Vagina (tissue), 2 donors: ENCODE results near the gene ZNF37A.

Experiments
- POLR2A ChIP-seq, 2 donors: fragments of 450-650 bp; IDR thresholded peaks; one replicate each; pipeline ENCODE4 v1.6.1; 2017; ENCODE audit warnings: antibody characterized with exemption in 2 of 2, mild to moderate bottlenecking in 2 of 2, moderate library complexity in 2 of 2
- POLR2AphosphoS5 ChIP-seq, 2 donors: sonication (generic); formaldehyde crosslinking; IDR thresholded peaks; one replicate each; pipeline ENCODE4 v1.9.0; 2017; ENCODE audit warnings: antibody characterized with exemption in 2 of 2, mild to moderate bottlenecking in 2 of 2, low read depth in 1 of 2; ENCODE audit not compliant: insufficient read depth in 1 of 2
- TF ChIP-seq, protein P1 (sequence below), 3 experiments: fragments of 450-650 bp in 2 of 3; fragments of 200-600 bp in 1 of 3; sonication (generic) in 1 of 3; IDR thresholded peaks; one replicate each; pipeline ENCODE4 v1.5.1; 2017 to 2019; ENCODE audit warnings: antibody characterized with exemption in 3 of 3, mild to moderate bottlenecking in 2 of 3, moderate library complexity in 2 of 3

DNA sequence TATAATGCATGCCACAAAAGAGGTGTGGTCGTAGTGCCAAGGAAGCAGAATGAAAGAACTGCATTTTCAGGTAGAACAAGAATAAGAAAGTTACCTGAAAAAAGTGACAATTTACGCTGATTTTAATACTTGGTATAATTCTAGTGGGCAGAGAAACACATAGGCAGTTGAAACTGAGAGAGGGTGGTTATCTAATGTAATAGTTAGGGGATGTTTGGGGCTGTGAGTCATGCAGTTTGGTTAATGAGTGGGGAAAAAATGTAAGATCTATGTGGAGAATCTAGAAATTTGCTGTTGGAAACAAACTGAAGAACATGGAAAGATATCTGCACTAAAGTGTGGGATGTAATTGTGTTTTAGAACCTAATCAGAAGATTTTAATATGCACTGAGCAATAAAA, 33.7 kb downstream of the ZNF37A start:
- TF ChIP-seq, protein P1, sequence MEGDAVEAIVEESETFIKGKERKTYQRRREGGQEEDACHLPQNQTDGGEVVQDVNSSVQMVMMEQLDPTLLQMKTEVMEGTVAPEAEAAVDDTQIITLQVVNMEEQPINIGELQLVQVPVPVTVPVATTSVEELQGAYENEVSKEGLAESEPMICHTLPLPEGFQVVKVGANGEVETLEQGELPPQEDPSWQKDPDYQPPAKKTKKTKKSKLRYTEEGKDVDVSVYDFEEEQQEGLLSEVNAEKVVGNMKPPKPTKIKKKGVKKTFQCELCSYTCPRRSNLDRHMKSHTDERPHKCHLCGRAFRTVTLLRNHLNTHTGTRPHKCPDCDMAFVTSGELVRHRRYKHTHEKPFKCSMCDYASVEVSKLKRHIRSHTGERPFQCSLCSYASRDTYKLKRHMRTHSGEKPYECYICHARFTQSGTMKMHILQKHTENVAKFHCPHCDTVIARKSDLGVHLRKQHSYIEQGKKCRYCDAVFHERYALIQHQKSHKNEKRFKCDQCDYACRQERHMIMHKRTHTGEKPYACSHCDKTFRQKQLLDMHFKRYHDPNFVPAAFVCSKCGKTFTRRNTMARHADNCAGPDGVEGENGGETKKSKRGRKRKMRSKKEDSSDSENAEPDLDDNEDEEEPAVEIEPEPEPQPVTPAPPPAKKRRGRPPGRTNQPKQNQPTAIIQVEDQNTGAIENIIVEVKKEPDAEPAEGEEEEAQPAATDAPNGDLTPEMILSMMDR (IDR thresholded peaks at IDR 0.05) = no peak
- TF ChIP-seq POLR2A (IDR thresholded peaks at IDR 0.05) (no peak), POLR2AphosphoS5 (IDR thresholded peaks at IDR 0.05; ENCODE audit: insufficient read depth in 1 of 2, low read depth in 1 of 2) (no peak)
